ENCODE results near the gene CAPZA2. TPM values are rescaled to one million over a fixed set of nuclear protein-coding genes. Genes with fewer than 3 reads are reported as not detected.

Gene CAPZA2
- total RNA-seq, 1 donor from 2014 or later = 231 TPM

DNA sequence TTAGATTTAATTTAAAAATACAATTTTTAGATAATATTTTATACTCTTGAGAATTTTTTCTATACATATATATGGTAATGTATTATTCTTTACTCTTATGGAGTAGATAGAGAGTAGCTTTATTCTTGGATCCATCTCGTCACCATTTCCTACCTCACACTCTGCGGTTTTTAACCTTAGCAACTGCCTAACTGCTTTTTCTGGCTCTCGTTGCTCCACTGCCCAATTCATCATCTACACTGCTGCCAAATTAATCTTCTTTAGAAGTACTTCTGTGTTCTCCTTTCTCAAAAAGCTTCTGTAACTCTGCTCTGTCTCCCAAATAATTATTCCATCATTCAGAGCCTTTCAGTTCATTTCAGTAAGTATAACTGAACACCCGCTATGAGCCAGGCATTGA lies 35.3 kb downstream of the CAPZA2 start:
- Mint-ChIP-seq H3K27ac (ENCODE audit: unreplicated experiment) (no peak overlapping the region), H3K36me3 (ENCODE audit: low read depth) (peaks cover 26% of the 10 kb centered on the region), H3K9me3 (ENCODE audit: low read depth) (peaks cover 9% of the 10 kb centered on the region), H3K4me1 (ENCODE audit: low read depth) (peaks cover 2% of the 10 kb centered on the region), H3K27me3 (ENCODE audit: low read depth) (no peaks in the 10 kb centered on the region), H3K4me3 (ENCODE audit: unreplicated experiment) (no peak overlapping the region)
- TF ChIP-seq, protein P1, sequence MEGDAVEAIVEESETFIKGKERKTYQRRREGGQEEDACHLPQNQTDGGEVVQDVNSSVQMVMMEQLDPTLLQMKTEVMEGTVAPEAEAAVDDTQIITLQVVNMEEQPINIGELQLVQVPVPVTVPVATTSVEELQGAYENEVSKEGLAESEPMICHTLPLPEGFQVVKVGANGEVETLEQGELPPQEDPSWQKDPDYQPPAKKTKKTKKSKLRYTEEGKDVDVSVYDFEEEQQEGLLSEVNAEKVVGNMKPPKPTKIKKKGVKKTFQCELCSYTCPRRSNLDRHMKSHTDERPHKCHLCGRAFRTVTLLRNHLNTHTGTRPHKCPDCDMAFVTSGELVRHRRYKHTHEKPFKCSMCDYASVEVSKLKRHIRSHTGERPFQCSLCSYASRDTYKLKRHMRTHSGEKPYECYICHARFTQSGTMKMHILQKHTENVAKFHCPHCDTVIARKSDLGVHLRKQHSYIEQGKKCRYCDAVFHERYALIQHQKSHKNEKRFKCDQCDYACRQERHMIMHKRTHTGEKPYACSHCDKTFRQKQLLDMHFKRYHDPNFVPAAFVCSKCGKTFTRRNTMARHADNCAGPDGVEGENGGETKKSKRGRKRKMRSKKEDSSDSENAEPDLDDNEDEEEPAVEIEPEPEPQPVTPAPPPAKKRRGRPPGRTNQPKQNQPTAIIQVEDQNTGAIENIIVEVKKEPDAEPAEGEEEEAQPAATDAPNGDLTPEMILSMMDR (IDR thresholded peaks at IDR 0.05) = no peak
- no peak for DNase-seq (ENCODE audit: low spot score)

DNA sequence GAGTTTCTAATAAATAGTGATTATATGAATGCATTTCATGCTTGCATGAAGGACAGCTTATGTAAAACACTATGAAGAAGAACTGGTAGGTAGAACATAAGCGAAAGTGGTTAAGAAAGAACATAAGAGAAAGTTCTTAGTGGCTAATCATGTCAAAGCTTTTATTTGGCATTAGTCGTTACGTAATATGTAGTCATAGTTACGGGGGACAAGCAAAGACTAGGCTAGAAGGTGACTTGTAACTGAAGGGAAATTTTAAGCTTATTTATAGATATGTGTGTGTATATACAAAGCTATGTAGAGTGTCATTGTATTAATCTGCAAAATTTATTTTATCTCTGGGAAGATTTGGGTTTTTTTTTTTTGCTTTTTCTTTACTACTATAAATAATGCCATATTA lies 36.9 kb downstream of the CAPZA2 start:
- DNase-seq (ENCODE audit: low spot score) = no peak
- Mint-ChIP-seq H3K27ac (ENCODE audit: unreplicated experiment) (no peak overlapping the region), H3K9me3 (ENCODE audit: low read depth) (peaks cover 9% of the 10 kb centered on the region), H3K4me1 (ENCODE audit: low read depth) (peaks cover 2% of the 10 kb centered on the region), H3K36me3 (ENCODE audit: low read depth) (peaks cover 26% of the 10 kb centered on the region), H3K27me3 (ENCODE audit: low read depth) (no peaks in the 10 kb centered on the region), H3K4me3 (ENCODE audit: unreplicated experiment) (no peak overlapping the region)
- TF ChIP-seq, protein P1 (IDR thresholded peaks at IDR 0.05) = no peak

GRCh38 chr7:116901143-116901542 lies 38.8 kb downstream of the CAPZA2 start:
- Mint-ChIP-seq H3K4me1 (ENCODE audit: low read depth) (peaks cover under 1% of the 10 kb centered on the region), H3K27me3 (ENCODE audit: low read depth) (no peaks in the 10 kb centered on the region), H3K36me3 (ENCODE audit: low read depth) (peaks cover 26% of the 10 kb centered on the region), H3K27ac (ENCODE audit: unreplicated experiment) (no peak overlapping the region), H3K9me3 (ENCODE audit: low read depth) (peaks cover 9% of the 10 kb centered on the region), H3K4me3 (ENCODE audit: unreplicated experiment) (no peak overlapping the region)
- TF ChIP-seq, protein P1 (IDR thresholded peaks at IDR 0.05) = no peak
- no peak for DNase-seq (ENCODE audit: low spot score)

DNA sequence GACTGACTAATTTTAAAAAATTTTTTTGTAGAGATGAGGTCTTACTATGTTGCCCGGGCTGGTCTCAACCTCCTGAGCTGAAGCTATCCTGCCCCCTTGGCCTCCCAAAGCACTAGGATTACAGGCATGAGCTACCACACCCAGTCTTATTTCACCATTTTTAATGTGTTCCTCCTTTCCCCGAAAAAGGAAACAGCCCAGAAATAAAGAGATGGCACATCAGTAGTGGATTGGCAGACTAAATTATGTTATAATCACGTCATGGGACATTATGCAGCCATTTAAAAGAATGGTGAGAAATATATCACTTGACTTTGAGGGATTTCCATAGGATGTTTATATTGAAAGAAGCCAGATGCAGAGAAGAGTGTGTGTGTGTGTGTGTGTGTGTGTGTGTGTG lies 40.5 kb downstream of the CAPZA2 start:
- Mint-ChIP-seq H3K27ac (ENCODE audit: unreplicated experiment) (no peak overlapping the region), H3K36me3 (ENCODE audit: low read depth) (peaks cover 26% of the 10 kb centered on the region)

GRCh38 chr7:116906391-116906790 lies 44.0 kb downstream of the CAPZA2 start:
- Mint-ChIP-seq H3K4me3 (ENCODE audit: unreplicated experiment) (no peak overlapping the region), H3K4me1 (ENCODE audit: low read depth) (no peaks in the 10 kb centered on the region), H3K27me3 (ENCODE audit: low read depth) (no peaks in the 10 kb centered on the region), H3K27ac (ENCODE audit: unreplicated experiment) (no peak overlapping the region), H3K36me3 (ENCODE audit: low read depth) (peaks cover 24% of the 10 kb centered on the region), H3K9me3 (ENCODE audit: low read depth) (no peaks in the 10 kb centered on the region)
- TF ChIP-seq, protein P1 (IDR thresholded peaks at IDR 0.05) = no peak
- DNase-seq (ENCODE audit: low spot score) = no peak

More for the DNA sequence above, 40.5 kb downstream of the CAPZA2 start:
- TF ChIP-seq, protein P1 (IDR thresholded peaks at IDR 0.05) = no peak
- DNase-seq (ENCODE audit: low spot score) = no peak
- Mint-ChIP-seq H3K9me3 (ENCODE audit: low read depth) (peaks cover 9% of the 10 kb centered on the region), H3K27me3 (ENCODE audit: low read depth) (no peaks in the 10 kb centered on the region), H3K4me1 (ENCODE audit: low read depth) (no peaks in the 10 kb centered on the region), H3K4me3 (ENCODE audit: unreplicated experiment) (no peak overlapping the region)

All from chondrocyte (in vitro differentiated cells).